ENCODE results near the gene USH1C.

USH1C gene

GRCh38 chr11:17570034-17570433 lies 25.8 kb upstream of the USH1C start:
- no peak for DNase-seq (ENCODE audit: low read depth in 2 of 2)

GRCh38 chr11:17568944-17569343 lies 24.7 kb upstream of the USH1C start:
- DNase-seq (ENCODE audit: low read depth in 2 of 2), result no peak

- no peak for DNase-seq (ENCODE audit: low read depth in 2 of 2)
Observed at GRCh38 chr11:17564687-17565042, 20.4 kb upstream of the USH1C start.

GRCh38 chr11:17563961-17564686 lies 19.9 kb upstream of the USH1C start:
- no peak for DNase-seq (ENCODE audit: low read depth in 2 of 2)

- no peak for DNase-seq (ENCODE audit: low read depth in 2 of 2)
Observed at GRCh38 chr11:17563231-17563646, 19.0 kb upstream of the USH1C start.

GRCh38 chr11:17561526-17561925 lies 17.3 kb upstream of the USH1C start:
- DNase-seq (ENCODE audit: low read depth in 2 of 2), result no peak

GRCh38 chr11:17561111-17561415 lies 16.8 kb upstream of the USH1C start:
- DNase-seq (ENCODE audit: low read depth in 2 of 2), result no peak

GRCh38 chr11:17560281-17561110 lies 16.3 kb upstream of the USH1C start:
- no peak for DNase-seq (ENCODE audit: low read depth in 2 of 2)

- no peak for DNase-seq (ENCODE audit: low read depth in 2 of 2)
Observed at GRCh38 chr11:17559341-17560087, 15.3 kb upstream of the USH1C start.

- no peak for DNase-seq (ENCODE audit: low read depth in 2 of 2)
Observed at GRCh38 chr11:17558916-17559315, 14.7 kb upstream of the USH1C start.

- no peak for DNase-seq (ENCODE audit: low read depth in 2 of 2)
Observed at GRCh38 chr11:17558025-17558780, 14.0 kb upstream of the USH1C start.

GRCh38 chr11:17556999-17557398 lies 12.8 kb upstream of the USH1C start:
- no peak for DNase-seq (ENCODE audit: low read depth in 2 of 2)

- no peak for DNase-seq (ENCODE audit: low read depth in 2 of 2)
Observed at GRCh38 chr11:17554487-17554886, 10.3 kb upstream of the USH1C start.

- DNase-seq (ENCODE audit: low read depth in 2 of 2), result no peak
Observed at GRCh38 chr11:17553249-17553546, 9.0 kb upstream of the USH1C start.

GRCh38 chr11:17552392-17553248 lies 8.4 kb upstream of the USH1C start:
- no peak for DNase-seq (ENCODE audit: low read depth in 2 of 2)

GRCh38 chr11:17552041-17552355 lies 7.8 kb upstream of the USH1C start:
- DNase-seq (ENCODE audit: low read depth in 2 of 2), result no peak

- no peak for DNase-seq (ENCODE audit: low read depth in 2 of 2)
Observed at GRCh38 chr11:17551347-17552040, 7.3 kb upstream of the USH1C start.

GRCh38 chr11:17550450-17551346 lies 6.5 kb upstream of the USH1C start:
- DNase-seq (ENCODE audit: low read depth in 2 of 2), result no peak

GRCh38 chr11:17548444-17548843 lies 4.2 kb upstream of the USH1C start:
- no peak for DNase-seq (ENCODE audit: low read depth in 2 of 2)

- no peak for DNase-seq (ENCODE audit: low read depth in 2 of 2)
Observed at GRCh38 chr11:17547932-17548331, 3.7 kb upstream of the USH1C start.
